ENCODE data around the gene TTLL11. TPM values are rescaled to one million over a fixed set of nuclear protein-coding genes. Genes with fewer than 3 reads are reported as not detected.
"Not testable (repeated sequence)": the region's sequence is repeated elsewhere in the genome, so short reads cannot be mapped to it uniquely, and the experiment has no call there.

TTLL11 gene
- total RNA-seq, 1 donor from 2014 or later, result 23.9 TPM

DNA sequence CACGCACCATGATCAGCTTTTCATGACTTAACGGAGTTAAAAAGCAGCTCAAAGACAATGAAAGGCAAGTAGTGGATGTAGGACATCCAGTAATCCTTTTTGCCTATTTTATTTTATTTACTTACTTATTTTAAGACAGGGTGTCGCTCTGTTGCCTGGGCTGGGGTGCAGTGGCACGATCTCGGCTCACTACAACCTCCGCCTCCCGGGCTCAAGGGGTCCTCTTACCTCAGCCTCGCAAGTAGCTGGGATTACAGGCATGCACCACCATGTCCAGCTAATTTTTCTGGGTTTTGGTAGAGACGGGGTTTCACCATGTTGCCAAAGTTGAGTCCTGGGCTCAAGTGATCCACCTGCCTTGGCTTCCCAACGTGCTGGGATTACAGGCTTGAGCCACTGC lies 292.7 kb downstream of the TTLL11 start:
- H3K9me3 Mint-ChIP-seq (ENCODE audit: unreplicated experiment), result peaks cover 2% of the 10 kb centered on the region
- H3K27me3 Mint-ChIP-seq (ENCODE audit: unreplicated experiment), result no peaks in the 10 kb centered on the region
- TF ChIP-seq, protein P1, sequence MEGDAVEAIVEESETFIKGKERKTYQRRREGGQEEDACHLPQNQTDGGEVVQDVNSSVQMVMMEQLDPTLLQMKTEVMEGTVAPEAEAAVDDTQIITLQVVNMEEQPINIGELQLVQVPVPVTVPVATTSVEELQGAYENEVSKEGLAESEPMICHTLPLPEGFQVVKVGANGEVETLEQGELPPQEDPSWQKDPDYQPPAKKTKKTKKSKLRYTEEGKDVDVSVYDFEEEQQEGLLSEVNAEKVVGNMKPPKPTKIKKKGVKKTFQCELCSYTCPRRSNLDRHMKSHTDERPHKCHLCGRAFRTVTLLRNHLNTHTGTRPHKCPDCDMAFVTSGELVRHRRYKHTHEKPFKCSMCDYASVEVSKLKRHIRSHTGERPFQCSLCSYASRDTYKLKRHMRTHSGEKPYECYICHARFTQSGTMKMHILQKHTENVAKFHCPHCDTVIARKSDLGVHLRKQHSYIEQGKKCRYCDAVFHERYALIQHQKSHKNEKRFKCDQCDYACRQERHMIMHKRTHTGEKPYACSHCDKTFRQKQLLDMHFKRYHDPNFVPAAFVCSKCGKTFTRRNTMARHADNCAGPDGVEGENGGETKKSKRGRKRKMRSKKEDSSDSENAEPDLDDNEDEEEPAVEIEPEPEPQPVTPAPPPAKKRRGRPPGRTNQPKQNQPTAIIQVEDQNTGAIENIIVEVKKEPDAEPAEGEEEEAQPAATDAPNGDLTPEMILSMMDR (IDR thresholded peaks at IDR 0.05; ENCODE audit: partially characterized antibody, unreplicated experiment), result no peak
- no peak overlapping the region for H3K4me3 Mint-ChIP-seq (ENCODE audit: unreplicated experiment)
- H3K36me3 Mint-ChIP-seq (ENCODE audit: unreplicated experiment), result peaks cover 11% of the 10 kb centered on the region
- no peak for DNase-seq
- H3K4me1 Mint-ChIP-seq (ENCODE audit: low read depth, unreplicated experiment), result peaks cover 12% of the 10 kb centered on the region
- H3K27ac Mint-ChIP-seq (ENCODE audit: unreplicated experiment), result no peak overlapping the region

DNA sequence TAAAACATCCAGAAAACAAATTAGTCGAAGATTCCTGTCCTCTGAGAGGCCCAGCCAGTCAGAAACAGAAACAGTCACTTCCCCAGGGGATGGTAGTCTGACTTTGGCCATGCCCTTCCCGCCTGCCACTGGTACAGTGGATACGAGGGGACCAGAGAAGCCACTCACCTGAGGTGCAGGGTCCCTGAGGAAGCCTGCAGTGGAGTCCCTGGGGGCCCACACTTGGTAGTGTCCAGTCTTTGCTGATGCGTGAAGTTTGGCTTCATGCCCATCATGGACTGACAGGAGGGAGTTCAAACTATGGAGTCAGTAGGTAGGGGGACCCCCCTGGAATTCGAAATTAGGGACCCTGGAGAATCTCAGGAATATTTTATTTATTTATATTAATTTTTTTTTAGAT lies 294.2 kb downstream of the TTLL11 start:
- no peak overlapping the region for H3K4me3 Mint-ChIP-seq (ENCODE audit: unreplicated experiment)
- H3K36me3 Mint-ChIP-seq (ENCODE audit: unreplicated experiment), result no peaks in the 10 kb centered on the region
- no peak overlapping the region for H3K27ac Mint-ChIP-seq (ENCODE audit: unreplicated experiment)
- TF ChIP-seq, protein P1 (IDR thresholded peaks at IDR 0.05; ENCODE audit: partially characterized antibody, unreplicated experiment), result no peak
- no peak for DNase-seq
- peaks cover 5% of the 10 kb centered on the region for H3K27me3 Mint-ChIP-seq (ENCODE audit: unreplicated experiment)
- H3K4me1 Mint-ChIP-seq (ENCODE audit: low read depth, unreplicated experiment), result peaks cover 21% of the 10 kb centered on the region
- no peaks in the 10 kb centered on the region for H3K9me3 Mint-ChIP-seq (ENCODE audit: unreplicated experiment)

DNA sequence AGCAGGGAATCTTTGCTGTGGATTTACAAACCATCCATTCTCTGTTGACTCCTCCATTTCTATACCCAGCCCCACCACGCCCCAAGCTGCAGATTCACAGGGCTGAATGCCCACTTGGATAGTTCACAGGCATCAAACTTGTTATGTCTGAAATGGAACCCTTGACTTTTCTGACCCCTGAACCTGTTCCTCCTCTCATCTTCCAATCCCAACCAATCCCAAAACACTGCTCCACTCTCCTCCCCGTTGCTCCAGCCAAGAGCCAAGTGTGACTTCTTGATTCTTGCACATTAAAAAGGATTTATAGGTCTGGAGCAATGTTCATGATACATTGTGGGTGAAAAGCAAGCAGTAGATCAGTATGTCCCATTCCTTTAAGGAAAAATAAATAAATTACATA lies 296.0 kb downstream of the TTLL11 start:
- TF ChIP-seq, protein P1 (IDR thresholded peaks at IDR 0.05; ENCODE audit: partially characterized antibody, unreplicated experiment), result no peak
- Mint-ChIP-seq H3K36me3 (ENCODE audit: unreplicated experiment) (no peaks in the 10 kb centered on the region), H3K27me3 (ENCODE audit: unreplicated experiment) (peaks cover 5% of the 10 kb centered on the region), H3K9me3 (ENCODE audit: unreplicated experiment) (no peaks in the 10 kb centered on the region), H3K4me3 (ENCODE audit: unreplicated experiment) (no peak overlapping the region), H3K27ac (ENCODE audit: unreplicated experiment) (no peak overlapping the region), H3K4me1 (ENCODE audit: low read depth, unreplicated experiment) (peaks cover 21% of the 10 kb centered on the region)
- no peak for DNase-seq

DNA sequence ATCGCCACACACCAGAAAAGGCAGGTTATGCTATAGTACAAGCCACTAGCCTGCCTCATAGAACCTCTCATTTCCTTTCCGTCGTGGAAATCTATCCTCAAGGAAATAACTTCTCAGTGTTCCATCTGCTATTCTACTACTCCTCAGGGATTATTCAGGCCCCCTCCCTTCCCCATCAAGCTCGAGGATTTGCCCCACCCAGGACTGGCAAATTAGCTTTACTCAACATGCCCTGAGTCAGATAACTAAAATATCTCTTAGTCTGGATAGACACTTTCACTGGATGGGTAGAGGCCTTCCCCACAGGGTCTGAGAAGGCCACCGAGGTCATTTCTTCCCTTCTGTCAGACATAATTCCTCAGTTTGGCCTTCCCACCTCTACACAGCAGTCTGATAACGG lies 298.8 kb downstream of the TTLL11 start:
- H3K9me3 Mint-ChIP-seq (ENCODE audit: unreplicated experiment); H3K36me3 Mint-ChIP-seq (ENCODE audit: unreplicated experiment); DNase-seq; H3K27ac Mint-ChIP-seq (ENCODE audit: unreplicated experiment); H3K4me3 Mint-ChIP-seq (ENCODE audit: unreplicated experiment); H3K27me3 Mint-ChIP-seq (ENCODE audit: unreplicated experiment): not testable (repeated sequence)
- H3K4me1 Mint-ChIP-seq (ENCODE audit: low read depth, unreplicated experiment), result peaks cover 13% of the 10 kb centered on the region

DNA sequence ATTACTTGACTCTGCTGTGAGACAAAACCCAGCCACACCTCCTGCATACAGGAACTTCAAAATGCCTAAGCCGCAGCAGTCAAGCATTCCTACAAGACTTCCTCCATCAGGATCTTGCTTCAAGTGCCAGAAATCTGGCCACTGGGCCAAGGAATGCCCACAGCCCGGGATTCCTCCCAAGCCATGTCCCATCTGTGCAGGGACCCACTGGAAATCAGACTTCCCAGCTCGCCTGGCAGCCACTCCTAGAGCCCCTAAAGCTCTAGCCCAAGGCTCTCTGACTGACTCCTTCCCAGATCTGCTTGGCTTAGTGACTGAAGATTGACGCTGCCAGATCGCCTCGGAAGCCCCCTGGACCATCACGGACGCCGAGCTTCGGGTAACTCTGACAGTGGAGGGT lies 300.6 kb downstream of the TTLL11 start:
- peaks cover 26% of the 10 kb centered on the region for H3K4me1 Mint-ChIP-seq (ENCODE audit: low read depth, unreplicated experiment)
- not testable (repeated sequence) for DNase-seq; H3K27ac Mint-ChIP-seq (ENCODE audit: unreplicated experiment); H3K36me3 Mint-ChIP-seq (ENCODE audit: unreplicated experiment); H3K4me3 Mint-ChIP-seq (ENCODE audit: unreplicated experiment); H3K9me3 Mint-ChIP-seq (ENCODE audit: unreplicated experiment)
- peaks cover 12% of the 10 kb centered on the region for H3K27me3 Mint-ChIP-seq (ENCODE audit: unreplicated experiment)

DNA sequence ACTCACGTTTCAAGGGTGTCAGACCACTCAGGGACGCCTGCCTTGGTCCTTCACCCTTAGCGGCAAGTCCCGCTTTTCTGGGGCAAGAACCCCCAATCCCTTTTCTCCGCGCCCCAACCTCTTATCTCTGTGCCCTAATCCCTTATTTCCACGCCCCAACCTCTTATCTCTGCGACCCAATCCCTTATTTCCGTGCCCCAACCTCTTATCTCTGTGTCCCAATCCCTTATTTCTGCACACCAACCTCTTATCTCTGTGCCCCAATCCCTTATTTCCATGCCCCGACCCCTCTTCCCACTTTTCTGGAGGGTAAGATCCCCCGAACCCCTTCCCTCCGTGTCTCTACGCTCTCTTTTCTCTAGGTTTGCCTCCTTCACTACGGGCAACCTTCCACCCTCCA lies 302.3 kb downstream of the TTLL11 start:
- Mint-ChIP-seq H3K9me3 (ENCODE audit: unreplicated experiment) (peaks cover 10% of the 10 kb centered on the region), H3K4me3 (ENCODE audit: unreplicated experiment) (no peak overlapping the region), H3K4me1 (ENCODE audit: low read depth, unreplicated experiment) (peaks cover 36% of the 10 kb centered on the region), H3K36me3 (ENCODE audit: unreplicated experiment) (no peaks in the 10 kb centered on the region), H3K27ac (ENCODE audit: unreplicated experiment) (no peak overlapping the region), H3K27me3 (ENCODE audit: unreplicated experiment) (peaks cover 15% of the 10 kb centered on the region)
- no peak for DNase-seq
- TF ChIP-seq, protein P1 (IDR thresholded peaks at IDR 0.05; ENCODE audit: partially characterized antibody, unreplicated experiment), result no peak

All from glutamatergic neuron (in vitro differentiated cells).